ENCODE data around the gene R3HDM4.

R3HDM4 gene

GRCh38 chr19:938233-938923, 25.4 kb upstream of the R3HDM4 start:
- TF ChIP-seq, protein P1, sequence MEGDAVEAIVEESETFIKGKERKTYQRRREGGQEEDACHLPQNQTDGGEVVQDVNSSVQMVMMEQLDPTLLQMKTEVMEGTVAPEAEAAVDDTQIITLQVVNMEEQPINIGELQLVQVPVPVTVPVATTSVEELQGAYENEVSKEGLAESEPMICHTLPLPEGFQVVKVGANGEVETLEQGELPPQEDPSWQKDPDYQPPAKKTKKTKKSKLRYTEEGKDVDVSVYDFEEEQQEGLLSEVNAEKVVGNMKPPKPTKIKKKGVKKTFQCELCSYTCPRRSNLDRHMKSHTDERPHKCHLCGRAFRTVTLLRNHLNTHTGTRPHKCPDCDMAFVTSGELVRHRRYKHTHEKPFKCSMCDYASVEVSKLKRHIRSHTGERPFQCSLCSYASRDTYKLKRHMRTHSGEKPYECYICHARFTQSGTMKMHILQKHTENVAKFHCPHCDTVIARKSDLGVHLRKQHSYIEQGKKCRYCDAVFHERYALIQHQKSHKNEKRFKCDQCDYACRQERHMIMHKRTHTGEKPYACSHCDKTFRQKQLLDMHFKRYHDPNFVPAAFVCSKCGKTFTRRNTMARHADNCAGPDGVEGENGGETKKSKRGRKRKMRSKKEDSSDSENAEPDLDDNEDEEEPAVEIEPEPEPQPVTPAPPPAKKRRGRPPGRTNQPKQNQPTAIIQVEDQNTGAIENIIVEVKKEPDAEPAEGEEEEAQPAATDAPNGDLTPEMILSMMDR (IDR thresholded peaks at IDR 0.05) = no peak

GRCh38 chr19:937259-937694, 24.3 kb upstream of the R3HDM4 start:
- TF ChIP-seq, protein P1 (IDR thresholded peaks at IDR 0.05) = no peak

GRCh38 chr19:936175-936546, 23.1 kb upstream of the R3HDM4 start:
- TF ChIP-seq, protein P1 (IDR thresholded peaks at IDR 0.05) = no peak

- TF ChIP-seq, protein P1 (IDR thresholded peaks at IDR 0.05) = no peak
Measured at GRCh38 chr19:934865-935479, 22.0 kb upstream of the R3HDM4 start.

GRCh38 chr19:934197-934840, 21.3 kb upstream of the R3HDM4 start:
- TF ChIP-seq, protein P1 (IDR thresholded peaks at IDR 0.05) = no peak

DNA sequence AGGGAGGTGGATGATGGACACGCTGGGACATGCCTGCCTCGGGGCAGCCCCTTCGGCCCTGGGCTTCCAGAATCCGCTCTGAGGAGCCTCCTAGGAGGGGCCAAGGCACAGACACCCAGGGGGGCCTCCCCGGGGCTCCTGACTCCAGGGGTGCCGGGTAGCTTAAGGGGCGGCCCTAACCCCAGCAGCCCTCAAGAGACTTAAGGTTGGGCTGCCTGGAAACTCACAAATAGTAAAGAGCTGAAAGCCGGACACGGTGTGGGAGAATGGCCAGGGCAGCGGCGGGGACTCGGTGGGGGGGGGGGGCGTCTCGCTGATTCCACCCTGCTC, 20.5 kb upstream of the R3HDM4 start:
- TF ChIP-seq, protein P1 (IDR thresholded peaks at IDR 0.05) = no peak

GRCh38 chr19:932648-933552, 19.9 kb upstream of the R3HDM4 start:
- TF ChIP-seq, protein P1 (IDR thresholded peaks at IDR 0.05) = no peak
